Mesenteric fat pad (tissue), 1 donor: ENCODE results near the gene PROSER2. TPM values are rescaled to one million over a fixed set of nuclear protein-coding genes. Genes with fewer than 3 reads are reported as not detected.

Experiments
- DNase-seq: peaks from one replicate; pipeline ENCODE4 v3.0.0-alpha.2; 2020; ENCODE audit warnings: low spot score
- long read RNA-seq: library from polyadenylated mRNA; unstranded; transcript quantifications from one replicate; pipeline ENCODE4 v2.0.0, GENCODE V29; 2020
- total RNA-seq: library from RNA; stranded (reverse); fragmentation: NEBNext Ultra II Directional; extraction: Animal tissue kit (Norgen Biotek cat#: 25700); gene quantifications from one replicate; pipeline ENCODE4 v1.2.1, GENCODE V29; 2021
- donor health status: DM: yes; HTN: yes; CAD: no.

Gene PROSER2, protein sequence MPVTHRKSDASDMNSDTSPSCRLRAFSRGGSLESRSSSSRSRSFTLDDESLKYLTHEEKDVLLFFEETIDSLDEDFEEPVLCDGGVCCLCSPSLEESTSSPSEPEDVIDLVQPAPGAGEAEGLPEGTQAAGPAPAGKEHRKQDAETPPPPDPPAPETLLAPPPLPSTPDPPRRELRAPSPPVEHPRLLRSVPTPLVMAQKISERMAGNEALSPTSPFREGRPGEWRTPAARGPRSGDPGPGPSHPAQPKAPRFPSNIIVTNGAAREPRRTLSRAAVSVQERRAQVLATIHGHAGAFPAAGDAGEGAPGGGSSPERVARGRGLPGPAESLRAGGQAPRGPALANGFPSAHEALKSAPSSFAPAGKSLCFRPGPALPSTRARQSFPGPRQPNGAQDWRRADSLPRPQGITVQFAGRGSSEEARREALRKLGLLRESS
- total RNA-seq = 9.1 TPM
- long read RNA-seq = 0 reads

DNA sequence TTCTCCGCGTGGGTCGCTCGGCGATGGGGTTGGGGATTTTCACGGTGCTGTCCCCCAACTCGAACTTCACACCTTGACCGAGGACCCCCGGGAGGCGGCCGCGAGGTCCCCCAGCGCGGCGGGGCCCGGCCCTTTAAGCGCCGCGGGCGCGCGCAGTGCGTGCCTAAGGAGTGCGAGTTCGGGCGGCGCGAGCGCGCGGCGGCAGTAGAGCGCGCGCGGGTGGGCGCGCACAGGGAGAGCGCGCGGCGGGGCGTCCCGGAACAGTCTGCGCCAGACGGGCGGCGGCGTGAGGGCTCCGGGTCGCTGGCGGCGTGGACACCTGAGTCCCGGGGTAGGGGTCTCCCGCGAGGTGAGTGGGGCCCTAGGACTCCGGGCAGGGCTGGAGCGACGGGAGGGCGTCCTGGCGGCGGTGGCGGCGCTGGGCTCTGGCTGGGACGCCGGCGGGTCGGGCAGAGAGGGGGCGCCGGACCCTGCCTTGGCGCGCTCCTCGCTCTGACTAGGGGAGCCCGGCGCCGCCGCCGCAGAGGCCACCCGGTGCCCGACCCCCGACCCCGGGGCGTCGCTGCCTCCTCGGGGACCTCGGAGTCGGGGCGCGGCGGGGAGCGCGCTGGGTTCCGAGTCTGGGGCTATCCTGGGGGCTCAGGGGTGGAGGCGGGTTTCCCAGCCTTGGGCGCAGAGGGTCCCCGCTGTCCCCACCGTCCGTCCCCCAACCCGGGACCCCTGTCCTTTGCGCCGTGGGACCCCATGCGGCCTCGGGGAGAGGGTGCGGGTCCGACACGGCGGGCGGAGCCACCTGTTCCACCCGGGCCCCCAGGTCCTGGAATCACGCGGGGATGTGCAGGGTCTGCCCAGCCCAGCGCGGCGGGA, at the start of gene PROSER2:
Gene PROSER2 (plus strand): TSS at position 235 of the 867 bp plus-strand sequence. CDS start 28,722 bp downstream, outside the sequence.
- no peak for DNase-seq

DNA sequence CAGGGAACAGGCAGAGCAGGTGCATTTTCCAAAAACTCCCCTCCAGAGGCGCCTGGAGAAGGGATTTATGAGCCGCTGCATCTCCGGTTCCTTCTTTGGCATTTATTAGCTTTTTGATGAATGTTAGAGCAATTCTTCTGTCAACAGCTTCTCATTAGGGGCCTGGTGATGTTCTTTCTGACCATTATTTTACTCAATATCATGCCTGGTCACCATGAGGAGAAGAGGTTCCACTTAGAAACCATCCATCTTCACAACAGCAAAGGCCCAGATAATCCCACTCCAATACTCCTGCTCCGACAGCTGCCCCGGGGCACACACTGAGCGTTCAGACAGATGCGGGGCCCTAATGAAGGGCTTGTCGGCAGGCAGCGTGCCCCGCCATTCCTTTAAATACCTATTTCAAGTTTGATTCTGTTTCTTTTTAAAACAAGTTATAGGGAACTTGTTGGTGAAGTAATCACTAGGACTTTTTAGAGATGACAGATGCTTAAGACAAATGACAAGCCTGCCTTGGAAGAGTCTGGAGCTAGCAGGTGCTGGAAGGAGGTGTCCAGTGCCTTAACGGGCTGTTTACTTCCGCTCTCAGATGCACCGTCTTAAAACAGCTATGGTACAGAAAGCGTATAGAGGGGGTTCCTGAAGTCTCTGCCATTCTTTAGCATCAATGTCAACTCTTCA, 49.3 kb upstream of the PROSER2 start:
- DNase-seq = no peak

DNA sequence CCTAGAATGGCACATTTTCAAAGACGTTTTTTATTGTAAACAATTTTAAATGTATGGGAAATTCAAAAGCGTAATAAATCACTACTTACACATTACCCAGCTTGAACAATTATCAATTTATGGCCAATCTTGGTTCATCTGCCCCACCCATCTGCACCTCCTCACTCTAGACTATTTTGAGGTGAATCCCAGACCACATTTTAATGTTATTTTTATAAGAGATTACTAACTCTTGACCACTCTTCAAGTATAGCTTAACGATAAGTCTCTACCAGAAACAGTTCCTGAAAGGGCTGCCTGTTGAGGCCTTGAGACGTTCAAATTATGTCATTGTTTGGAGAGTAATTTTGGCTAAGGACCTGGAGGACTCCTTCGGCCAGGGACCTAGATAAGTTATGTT, 47.7 kb upstream of the PROSER2 start:
- DNase-seq = no peak

DNA sequence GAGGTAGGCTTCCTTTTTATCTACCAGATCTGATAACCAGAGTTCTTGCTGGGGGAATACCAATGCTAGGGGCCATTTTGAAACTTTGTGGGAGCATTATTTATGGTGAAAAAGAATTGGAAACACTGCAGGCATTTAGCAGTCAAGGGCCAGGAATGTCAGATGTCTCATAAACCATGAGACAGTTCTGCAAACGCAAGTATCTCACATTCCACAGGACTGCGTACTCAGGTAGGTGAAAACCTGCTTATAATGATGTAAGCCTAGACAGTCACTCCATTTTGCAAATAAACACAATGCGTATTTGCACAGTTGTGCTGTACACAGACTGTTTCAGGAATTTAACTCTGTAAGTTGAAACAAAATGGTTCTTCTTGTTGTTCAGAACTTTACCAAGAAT, 47.1 kb upstream of the PROSER2 start:
- DNase-seq = no peak

DNA sequence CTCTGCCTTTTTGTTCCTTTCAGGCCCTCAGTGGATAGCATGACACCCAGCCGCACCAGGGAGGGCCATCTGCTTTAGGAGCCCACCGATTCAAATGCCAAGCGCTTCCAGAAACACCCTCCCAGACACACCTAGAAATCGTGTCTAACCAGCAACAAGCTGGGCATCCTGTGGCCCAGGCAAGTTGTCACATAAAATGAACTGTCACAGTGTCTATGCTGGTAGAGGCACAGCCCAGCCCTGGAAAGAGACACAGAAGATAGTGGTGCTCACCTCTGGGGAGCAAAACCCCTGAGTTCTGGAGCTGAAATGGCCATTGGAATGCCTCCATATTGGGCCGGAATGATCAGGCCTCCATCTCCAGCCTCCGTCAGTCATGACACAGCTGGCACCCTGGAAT, 42.0 kb upstream of the PROSER2 start:
- no peak for DNase-seq

DNA sequence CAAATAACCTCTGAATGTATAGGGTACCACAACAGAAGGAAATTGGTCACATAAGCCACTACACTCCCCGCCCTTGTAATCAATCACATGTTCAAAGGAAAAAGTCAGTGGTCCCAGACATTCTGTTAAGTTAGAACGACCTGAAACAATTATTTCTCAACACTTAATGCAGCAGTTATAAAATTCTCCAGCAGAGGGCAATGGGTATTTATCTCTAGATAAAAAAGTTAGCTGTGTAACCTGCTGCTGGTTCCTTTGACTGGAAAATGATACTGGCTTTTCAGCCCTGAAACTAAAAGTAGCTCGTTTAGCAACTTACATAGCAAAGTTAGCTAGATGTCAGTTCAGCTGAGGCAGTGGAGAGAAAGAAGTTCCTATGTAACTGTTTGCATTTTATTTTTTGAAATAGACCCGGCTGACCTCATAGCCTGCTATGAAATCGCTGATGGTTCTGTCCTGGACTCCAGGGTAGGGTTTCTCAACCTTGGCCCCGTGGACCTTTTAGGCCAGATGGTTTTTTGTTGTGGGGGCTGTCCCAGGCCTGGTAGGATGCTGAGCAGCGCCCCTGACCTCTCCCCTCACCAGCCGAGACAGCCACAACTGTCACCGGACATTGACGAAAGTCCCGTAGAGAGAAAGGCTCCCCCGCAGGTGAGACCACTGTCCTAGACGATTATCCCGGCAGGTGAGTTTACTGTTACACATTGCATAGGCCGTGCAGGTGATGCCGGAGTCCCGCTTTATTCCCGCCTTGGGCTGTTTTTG, 40.2 kb upstream of the PROSER2 start:
- no peak for DNase-seq

DNA sequence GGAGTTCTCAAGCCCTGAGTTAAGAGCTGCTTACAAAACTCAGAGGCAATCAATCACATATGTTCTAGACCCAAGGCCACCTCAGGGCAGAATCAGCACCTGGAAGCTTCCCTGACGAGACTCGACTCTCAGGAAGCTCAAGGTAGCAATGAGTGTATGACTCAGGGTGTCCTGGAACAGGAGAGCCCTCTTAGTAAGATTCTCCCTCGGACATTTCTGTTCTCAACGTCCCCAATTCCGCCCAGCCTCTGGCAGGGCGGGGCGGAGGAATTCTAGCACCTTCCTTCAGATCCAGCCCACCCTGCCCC, 39.6 kb upstream of the PROSER2 start:
- DNase-seq = no peak

DNA sequence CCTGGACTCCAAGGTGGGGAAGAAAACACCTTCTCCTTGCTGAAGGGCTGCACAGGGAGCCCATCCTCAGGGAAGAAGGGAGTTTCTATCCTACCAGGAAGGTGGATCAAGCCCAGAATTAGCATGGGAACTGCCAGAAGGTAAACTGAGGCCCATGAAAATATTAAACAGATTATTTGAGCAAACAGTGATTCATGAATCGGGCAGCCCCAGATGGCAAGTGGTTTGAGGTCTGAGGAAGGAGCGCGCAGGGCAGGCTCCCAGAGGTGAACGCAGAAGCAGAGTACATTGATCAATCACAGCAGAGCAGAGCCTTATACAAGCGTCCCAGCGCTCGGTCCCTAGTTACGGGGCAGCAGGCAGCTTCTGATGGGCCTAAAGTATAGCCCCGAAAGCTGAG, 35.8 kb upstream of the PROSER2 start:
- no peak for DNase-seq

DNA sequence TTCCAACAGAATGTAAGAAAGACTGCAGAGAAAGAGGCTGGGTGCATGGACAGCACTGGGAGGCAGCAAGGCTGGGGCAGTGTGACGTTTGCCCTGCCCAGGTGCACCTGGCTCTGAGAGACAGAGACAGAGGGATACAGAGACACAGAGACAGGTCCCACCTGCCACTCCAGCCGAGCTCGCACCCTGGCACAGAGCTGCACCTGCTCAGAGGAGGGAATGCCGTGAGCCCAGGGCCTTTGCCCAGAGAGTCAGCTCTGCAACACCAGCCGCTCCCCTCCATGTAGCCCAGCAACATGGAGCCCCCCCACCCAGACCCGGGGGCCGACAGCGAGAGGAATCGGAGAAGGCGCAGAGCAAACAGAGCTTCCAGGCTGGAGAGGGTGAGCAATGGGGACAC, 35.3 kb upstream of the PROSER2 start:
- no peak for DNase-seq

DNA sequence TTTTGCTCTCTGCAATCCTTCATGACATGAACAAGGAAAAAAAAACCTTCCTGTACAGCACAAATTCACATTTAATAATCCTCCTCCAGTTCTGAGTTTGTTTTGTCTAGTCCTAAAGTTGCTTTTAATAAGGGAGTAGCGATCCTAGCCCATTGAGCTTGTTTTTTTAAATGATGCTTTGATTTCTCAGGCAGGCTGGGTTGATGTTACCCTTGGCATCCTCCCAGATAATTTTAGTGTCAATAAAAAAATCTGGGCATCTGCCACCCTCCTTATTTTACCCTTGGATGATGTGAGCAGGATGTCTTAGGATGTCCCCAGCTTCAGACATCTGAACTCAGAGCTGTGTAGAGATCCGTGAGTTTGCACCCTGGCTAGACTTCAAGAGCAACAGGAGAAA, 33.9 kb upstream of the PROSER2 start:
- no peak for DNase-seq

DNA sequence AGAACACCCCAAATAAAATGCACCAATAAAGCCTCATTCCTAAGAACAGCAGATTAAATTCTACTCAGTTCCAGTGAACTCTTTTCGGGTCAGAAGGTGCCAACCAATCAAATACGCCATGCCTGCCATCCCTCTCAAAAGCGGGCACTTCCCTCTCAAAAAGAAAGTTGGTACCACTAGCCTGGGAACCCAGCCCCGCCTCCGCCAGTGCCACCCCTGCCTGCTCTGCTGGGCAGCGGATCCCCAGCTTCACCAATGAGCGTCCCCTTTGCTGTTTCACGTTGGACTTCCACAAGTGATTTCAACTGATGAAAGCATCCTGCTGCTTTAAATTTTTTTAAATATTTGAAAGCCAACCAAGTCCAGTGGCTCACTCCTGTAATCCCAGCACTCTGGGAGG, 33.2 kb upstream of the PROSER2 start:
- no peak for DNase-seq

DNA sequence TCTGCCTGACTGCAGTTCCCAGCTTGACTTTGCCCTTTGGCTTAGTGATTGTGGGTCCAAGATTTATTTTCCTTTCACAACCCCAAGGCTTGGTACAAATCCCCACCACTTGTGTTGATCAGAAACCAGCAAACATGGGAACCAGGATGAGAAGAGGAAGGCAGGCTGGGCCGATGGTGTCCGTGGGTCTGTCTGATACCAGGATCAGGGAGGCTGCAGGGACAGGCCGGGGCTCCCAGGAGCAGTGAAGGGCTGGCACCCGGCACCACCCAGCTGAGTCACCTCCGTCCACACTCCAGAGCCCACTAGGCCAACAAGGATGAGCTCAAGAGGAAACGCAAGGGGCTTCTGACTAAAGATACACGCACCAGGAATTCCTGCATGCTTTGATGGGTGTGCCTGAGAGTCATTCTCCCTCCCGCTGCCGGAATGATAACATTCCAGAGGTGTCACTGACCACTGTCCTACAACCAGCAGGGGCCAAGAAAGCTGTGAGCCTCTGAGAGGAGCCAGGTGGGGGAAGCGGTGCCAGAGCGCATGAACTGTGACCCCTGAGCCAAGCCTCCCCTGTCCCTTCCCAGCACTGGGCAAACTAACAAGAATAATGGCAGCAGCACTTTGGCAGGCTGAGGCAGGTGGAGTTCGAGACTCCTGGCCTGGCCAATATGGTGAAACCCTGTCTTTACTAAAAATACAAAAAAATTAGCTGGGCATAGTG, 29.2 kb upstream of the PROSER2 start:
- no peak for DNase-seq

DNA sequence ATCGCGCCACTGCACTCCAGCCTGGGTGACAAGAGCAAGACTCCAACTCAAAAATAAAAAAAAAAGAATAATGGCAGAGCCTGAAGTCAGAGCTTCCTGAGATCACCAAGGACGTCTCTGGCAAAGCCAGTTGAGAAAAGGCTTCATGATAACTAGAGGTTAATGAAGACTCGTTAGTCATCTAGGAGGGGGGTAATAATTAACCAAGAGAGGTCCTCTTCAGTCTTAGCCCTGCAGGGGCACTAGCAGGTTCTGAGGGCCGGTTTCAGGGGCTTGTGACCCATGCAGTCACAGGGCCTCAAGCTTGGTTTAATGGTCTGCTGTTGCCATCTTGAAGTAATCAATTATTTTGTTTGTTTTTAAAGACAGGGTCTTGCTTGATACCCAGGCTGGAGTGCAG, 28.6 kb upstream of the PROSER2 start:
- DNase-seq = no peak

DNA sequence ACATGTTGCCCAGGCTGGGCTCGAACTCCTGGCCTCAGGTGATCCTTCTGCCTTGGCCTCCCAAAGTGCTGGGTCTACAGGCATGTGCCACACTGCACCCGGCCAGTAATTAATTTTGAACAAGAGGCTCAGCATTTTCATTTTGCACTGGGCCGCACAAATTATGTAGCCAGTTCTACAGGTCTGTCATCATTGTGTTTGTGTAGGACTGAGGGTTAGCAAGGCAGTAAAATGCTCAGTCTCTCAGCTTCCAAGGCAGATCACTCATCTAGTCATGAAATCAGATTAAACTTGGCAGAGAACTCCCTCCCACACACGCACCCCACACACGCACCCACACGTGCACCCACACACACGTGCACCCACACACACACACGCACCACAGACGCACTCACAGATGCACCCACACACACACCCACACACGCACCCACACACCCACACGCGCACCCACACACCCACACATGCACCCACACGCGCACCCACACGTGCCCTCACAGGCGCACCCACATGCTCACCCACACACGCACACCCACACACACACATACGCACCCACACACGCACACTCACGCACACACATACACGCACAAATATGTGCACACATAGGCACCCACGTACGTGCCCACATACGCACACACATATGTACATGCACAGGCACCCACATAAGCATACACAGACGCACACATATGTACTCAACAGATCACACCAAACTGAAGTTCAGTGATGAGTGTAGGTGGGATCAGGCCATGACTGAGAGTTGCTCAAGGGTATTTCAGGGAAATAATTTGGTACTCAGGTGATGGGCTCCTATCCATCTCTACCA, 27.8 kb upstream of the PROSER2 start:
- DNase-seq = no peak

DNA sequence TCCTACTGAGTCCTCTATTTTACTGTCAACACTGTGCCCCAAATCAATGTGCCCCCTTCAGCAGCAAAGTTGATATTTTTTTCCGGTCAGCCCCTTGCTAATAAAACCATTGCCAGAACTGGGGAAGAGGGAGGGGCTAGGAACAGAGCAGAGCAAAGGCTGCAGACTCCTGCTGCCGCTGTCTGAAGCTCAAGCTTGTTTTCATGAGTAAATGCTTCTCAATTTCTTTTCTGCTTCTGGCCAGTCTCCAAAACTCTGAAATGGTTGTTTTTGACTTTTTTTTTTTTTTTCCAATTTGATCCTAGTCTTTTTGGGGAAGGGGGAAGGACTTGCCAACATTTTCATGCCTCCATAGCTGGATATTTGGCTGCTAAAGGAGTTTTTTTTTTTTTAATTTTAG, 26.7 kb upstream of the PROSER2 start:
- no peak for DNase-seq

DNA sequence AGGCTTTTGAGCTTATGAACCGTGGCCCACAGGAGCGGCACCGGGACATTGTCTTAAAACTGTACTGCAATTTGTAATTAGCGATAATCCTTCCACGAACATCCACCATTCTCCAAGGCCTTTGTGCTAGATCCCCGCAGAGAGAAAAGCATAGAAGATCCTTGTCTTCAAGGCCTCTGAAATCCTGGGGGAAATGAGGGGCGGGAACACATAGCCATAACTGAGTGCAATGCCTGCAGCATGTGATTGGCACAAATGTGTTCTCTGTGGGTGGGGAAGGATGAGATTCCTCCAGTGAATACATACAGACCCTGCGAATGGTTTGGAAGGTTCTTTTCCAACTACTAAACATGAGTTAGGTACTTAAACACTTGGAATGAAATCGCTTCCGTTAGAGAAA, 25.9 kb upstream of the PROSER2 start:
- DNase-seq = no peak

DNA sequence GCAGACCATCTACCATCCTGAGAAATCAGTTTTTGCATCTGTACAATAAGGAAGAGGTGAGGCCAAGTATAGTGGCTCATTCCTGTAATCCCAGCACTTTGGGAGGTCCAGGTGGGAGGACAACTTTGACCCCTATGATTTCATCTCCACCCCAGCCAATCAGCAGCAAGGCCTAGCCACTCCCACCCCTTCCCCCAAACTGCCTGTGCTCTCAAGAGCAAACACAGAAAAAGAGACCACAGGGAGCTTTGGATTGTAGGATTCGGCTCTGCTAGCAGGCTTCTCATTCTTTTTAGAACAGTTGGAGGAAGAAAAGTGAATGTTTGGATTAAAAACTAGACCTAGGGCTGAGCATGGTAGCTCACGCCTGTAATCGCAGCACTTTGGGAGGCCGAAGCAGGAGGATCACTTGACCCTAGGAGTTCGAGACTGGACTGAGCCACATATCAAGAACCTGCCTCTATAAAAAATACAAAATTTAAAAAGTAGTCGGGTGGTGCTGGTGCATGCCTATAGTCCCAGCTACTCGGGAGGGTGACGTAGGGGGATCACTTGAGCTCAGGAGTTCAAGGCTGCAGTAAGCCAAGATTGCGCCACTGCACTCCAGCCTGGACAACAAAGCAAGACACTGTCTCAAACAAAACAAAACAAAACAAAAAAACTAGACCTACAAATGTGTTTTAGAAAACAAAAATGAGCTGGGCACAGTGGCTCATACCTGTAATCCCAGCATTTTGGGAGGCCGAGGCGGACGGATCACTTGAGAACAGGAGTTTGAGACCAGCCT, 25.1 kb upstream of the PROSER2 start:
- DNase-seq = no peak

DNA sequence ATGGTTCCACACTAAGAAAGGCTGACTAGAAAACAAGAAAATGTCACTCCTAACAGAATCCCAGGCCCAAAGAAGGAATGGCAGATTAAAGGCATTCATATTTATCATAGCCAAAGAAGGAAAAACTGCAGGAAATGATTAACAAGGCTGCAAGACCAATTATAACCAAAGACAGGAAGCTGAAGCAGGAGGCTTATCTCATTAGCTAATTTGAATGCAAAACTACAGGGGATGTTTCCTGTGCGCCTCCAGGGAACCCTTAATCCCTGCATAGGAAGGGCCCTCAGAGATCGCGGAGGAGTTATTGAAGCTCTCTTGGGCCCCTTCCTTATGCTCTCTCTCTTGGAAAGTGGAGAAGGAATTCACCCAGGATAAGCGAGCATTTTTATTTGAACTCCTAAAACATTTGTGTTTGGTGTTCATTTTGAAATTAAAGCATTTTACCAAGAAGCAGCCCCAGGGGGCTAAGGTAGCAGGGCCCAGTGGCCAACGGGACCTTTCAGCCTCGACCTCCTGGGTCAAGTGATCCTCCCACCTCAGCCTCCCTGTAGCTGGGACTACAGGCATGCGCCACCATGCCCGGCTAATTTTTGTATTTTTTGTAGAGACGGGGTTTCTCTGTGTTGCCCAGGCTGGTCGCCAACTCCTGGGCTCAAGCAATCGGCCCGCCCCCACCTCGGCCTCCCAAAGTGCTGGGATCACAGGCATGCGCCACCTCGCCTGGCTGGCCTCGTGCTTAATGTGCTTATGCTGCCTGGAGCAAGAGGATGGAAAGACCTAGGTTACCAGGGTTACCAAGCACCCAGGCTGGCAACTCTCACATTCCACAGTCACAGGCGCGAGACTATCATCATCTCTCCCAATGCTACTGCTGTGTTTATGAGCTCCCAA, 24.1 kb upstream of the PROSER2 start:
- DNase-seq = no peak
